HEK293 (cell line): ENCODE results near the gene LIN54.

Source experiments
- CTCF ChIA-PET: fragments of 350-600 bp; formaldehyde crosslinking; extraction: SDS; loops from one replicate; lab custom pipeline; 2021; ENCODE audit warnings: antibody characterized with exemption; lab: Yijun Ruan, JAX
- POLR2A ChIA-PET: fragments of 300-600 bp; formaldehyde crosslinking; extraction: SDS; loops from one replicate; lab custom pipeline; 2020; ENCODE audit warnings: antibody characterized with exemption, inconsistent platforms; lab: Yijun Ruan, JAX
- H3K27ac ChIP-seq: fragments of 200-500 bp; sonication (Bioruptor generic); 2 replicates; pipeline ENCODE4 v1.5.1; 2014; ENCODE audit warnings: low read depth, low read length, control low read depth, inconsistent platforms; ENCODE audit errors: extremely low read depth
- H3K36me3 ChIP-seq, 2 experiments: fragments of 200-500 bp in 1 of 2; sonication (Bioruptor generic) in 1 of 2; 1 replicate in 1 of 2; 2 replicates in 1 of 2; pipeline ENCODE4 v1.5.1; 2014 to 2017; ENCODE audit warnings: inconsistent platforms in 2 of 2, low read length in 2 of 2; ENCODE audit not compliant: control insufficient read depth in 2 of 2, insufficient read depth in 1 of 2
- H3K4me1 ChIP-seq: fragments of 200-500 bp; sonication (Bioruptor generic); 2 replicates; pipeline ENCODE4 v1.5.1; 2014; ENCODE audit warnings: mild to moderate bottlenecking, low read length, inconsistent platforms; ENCODE audit not compliant: control insufficient read depth, insufficient read depth
- H3K4me3 ChIP-seq: 2 replicates; pipeline ENCODE4 v1.5.1; 2011; ENCODE audit warnings: low read depth, mild to moderate bottlenecking, control low read depth, low read length, moderate library complexity
- H3K9me3 ChIP-seq: fragments of 200-500 bp; sonication (Bioruptor generic); 2 replicates; pipeline ENCODE4 v1.5.1; 2014; ENCODE audit warnings: low read depth, low read length, inconsistent platforms; ENCODE audit not compliant: control insufficient read depth, insufficient read depth
- BCL11B ChIP-seq: fragments of 450-650 bp; formaldehyde crosslinking; IDR thresholded peaks from 2 replicates; pipeline ENCODE4 v1.5.1; 2016; ENCODE audit warnings: low read depth, missing biosample characterization, missing genetic modification characterization
- GLI4 ChIP-seq: fragments of 450-650 bp; formaldehyde crosslinking; IDR thresholded peaks from 2 replicates; pipeline ENCODE4 v1.5.1; 2016; ENCODE audit warnings: missing biosample characterization, missing genetic modification characterization
- HOXD13 ChIP-seq: sonication (generic); formaldehyde crosslinking; IDR thresholded peaks from 2 replicates; pipeline ENCODE4 v1.8.0; 2022; ENCODE audit warnings: missing genetic modification reagents, borderline replicate concordance
- MYNN ChIP-seq: fragments of 450-650 bp; formaldehyde crosslinking; IDR thresholded peaks from 2 replicates; pipeline ENCODE4 v1.5.1; 2016; ENCODE audit warnings: missing biosample characterization, missing genetic modification characterization, borderline replicate concordance
- REST ChIP-seq: fragments of 450-650 bp; formaldehyde crosslinking; IDR thresholded peaks from 2 replicates; pipeline ENCODE4 v1.5.1; 2016; ENCODE audit warnings: missing biosample characterization, missing genetic modification characterization
- SCRT2 ChIP-seq: fragments of 450-650 bp; formaldehyde crosslinking; IDR thresholded peaks from 2 replicates; pipeline ENCODE4 v1.5.1; 2016; ENCODE audit warnings: missing biosample characterization, missing genetic modification characterization
- SP2 ChIP-seq: fragments of 450-650 bp; formaldehyde crosslinking; IDR thresholded peaks from 2 replicates; pipeline ENCODE4 v1.5.1; 2016; ENCODE audit warnings: missing biosample characterization, missing genetic modification characterization
- SP7 ChIP-seq: fragments of 450-650 bp; formaldehyde crosslinking; IDR thresholded peaks from 2 replicates; pipeline ENCODE4 v1.5.1; 2016; ENCODE audit warnings: missing biosample characterization, missing genetic modification characterization
- TCF7L2 ChIP-seq: IDR thresholded peaks from 2 replicates; pipeline ENCODE4 v1.6.1; 2011; ENCODE audit warnings: low read depth, mild to moderate bottlenecking, inconsistent platforms, low read length, moderate library complexity, borderline replicate concordance
- WT1 ChIP-seq: fragments of 450-650 bp; formaldehyde crosslinking; IDR thresholded peaks from 2 replicates; pipeline ENCODE4 v1.5.1; 2016; ENCODE audit warnings: missing biosample characterization, missing genetic modification characterization
- ZBTB26 ChIP-seq: fragments of 450-650 bp; formaldehyde crosslinking; optimal IDR thresholded peaks from 2 replicates; pipeline ENCODE3; 2016; ENCODE audit warnings: missing biosample characterization, mild to moderate bottlenecking, missing genetic modification characterization
- ZBTB49 ChIP-seq: fragments of 450-650 bp; formaldehyde crosslinking; IDR thresholded peaks from 2 replicates; pipeline ENCODE4 v1.5.1; 2016; ENCODE audit warnings: missing biosample characterization, missing genetic modification characterization, low read depth
- ZIC2 ChIP-seq: fragments of 450-650 bp; formaldehyde crosslinking; IDR thresholded peaks from 2 replicates; pipeline ENCODE4 v1.5.1; 2016; ENCODE audit warnings: missing biosample characterization, missing genetic modification characterization
- ZNF148 ChIP-seq: fragments of 450-650 bp; formaldehyde crosslinking; IDR thresholded peaks from 2 replicates; pipeline ENCODE4 v1.5.0; 2017; ENCODE audit warnings: missing biosample characterization, missing genetic modification characterization, borderline replicate concordance
- ZNF169 ChIP-seq: fragments of 450-650 bp; formaldehyde crosslinking; IDR thresholded peaks from 2 replicates; pipeline ENCODE4 v1.5.1; 2016; ENCODE audit warnings: missing biosample characterization, missing genetic modification characterization
- ZNF214 ChIP-seq: fragments of 450-650 bp; formaldehyde crosslinking; IDR thresholded peaks from 2 replicates; pipeline ENCODE4 v1.5.1; 2017; ENCODE audit warnings: missing biosample characterization, mild to moderate bottlenecking, missing genetic modification characterization, borderline replicate concordance
- ZNF350 ChIP-seq: fragments of 450-650 bp; formaldehyde crosslinking; IDR thresholded peaks from 2 replicates; pipeline ENCODE4 v1.5.0; 2017; ENCODE audit warnings: missing biosample characterization, mild to moderate bottlenecking, missing genetic modification characterization
- ZNF394 ChIP-seq: fragments of 450-650 bp; formaldehyde crosslinking; IDR thresholded peaks from 2 replicates; pipeline ENCODE4 v1.5.1; 2016; ENCODE audit warnings: missing biosample characterization, missing genetic modification characterization, mild to moderate bottlenecking, moderate library complexity, borderline replicate concordance
- ZNF513 ChIP-seq: fragments of 450-650 bp; IDR thresholded peaks from 2 replicates; pipeline ENCODE4 v1.5.1; 2018; ENCODE audit warnings: missing biosample characterization, missing genetic modification characterization
- ZNF548 ChIP-seq: fragments of 450-650 bp; formaldehyde crosslinking; IDR thresholded peaks from 2 replicates; pipeline ENCODE4 v1.5.1; 2016; ENCODE audit warnings: missing biosample characterization, missing genetic modification characterization
- ZNF571 ChIP-seq: fragments of 450-650 bp; formaldehyde crosslinking; IDR thresholded peaks from 2 replicates; pipeline ENCODE4 v1.5.0; 2017; ENCODE audit warnings: missing biosample characterization, missing genetic modification characterization
- ZXDB ChIP-seq: fragments of 450-650 bp; formaldehyde crosslinking; IDR thresholded peaks from 2 replicates; pipeline ENCODE4 v1.5.1; 2016; ENCODE audit warnings: missing biosample characterization, missing genetic modification characterization

Gene LIN54

GRCh38 chr4:82948647-82949204, 61.9 kb downstream of the LIN54 start:
- no peaks in the 10 kb centered on the region for H3K9me3 ChIP-seq
- 0 out of 2 replicates have a peak, but pooled peaks have one; percentile 22 for TF ChIP-seq ZXDB (tag by site-specific recombination)
- TF ChIP-seq ZIC2 (tag by site-specific recombination) = no peak
- no peak for TF ChIP-seq SP2 (tag by site-specific recombination)
- peak; percentile 66 for TF ChIP-seq SCRT2 (tag by site-specific recombination)
- TF ChIP-seq, all 188 proteins: peak for 2
- H3K36me3 ChIP-seq = peaks cover 0 to 10% of the 10 kb centered on the region in 2 experiments; a peak in 2 of 3 replicates
- ChIA-PET POLR2A (no interaction called here), CTCF (no interaction called here)
- no peaks in the 10 kb centered on the region for H3K4me1 ChIP-seq
- no peak overlapping the region for H3K4me3 ChIP-seq
- H3K27ac ChIP-seq = no peak overlapping the region

GRCh38 chr4:82947498-82947897, 63.1 kb downstream of the LIN54 start:
- no peaks in the 10 kb centered on the region for H3K4me1 ChIP-seq
- TF ChIP-seq REST (tag by site-specific recombination) (no peak), ZNF394 (tag by site-specific recombination) (no peak), ZBTB26 (tag by site-specific recombination) (no peak), SP7 (tag by site-specific recombination) (no peak), ZBTB49 (tag by site-specific recombination) (no peak), HOXD13 (CRISPR knock-in tag) (no peak), BCL11B (tag by site-specific recombination) (no peak), ZNF169 (tag by site-specific recombination) (no peak), WT1 (tag by site-specific recombination) (no peak), ZNF513 (tag by site-specific recombination) (no peak), MYNN (tag by site-specific recombination) (no peak), TCF7L2 (no peak), GLI4 (tag by site-specific recombination) (no peak), ZNF148 (tag by site-specific recombination) (no peak), ZNF350 (tag by site-specific recombination) (no peak), ZNF571 (no peak), ZNF214 (no peak), ZNF548 (tag by site-specific recombination) (no peak)
- POLR2A ChIA-PET = no interaction called here
- peaks cover 0 to 14% of the 10 kb centered on the region in 2 experiments; a peak in 2 of 3 replicates for H3K36me3 ChIP-seq
- H3K9me3 ChIP-seq = no peaks in the 10 kb centered on the region
- no peak overlapping the region for H3K4me3 ChIP-seq
- H3K27ac ChIP-seq = no peak overlapping the region
- CTCF ChIA-PET = no interaction called here
